SJSA1 (cell line): ENCODE data around the gene ANO10. TPM values are rescaled to one million over a fixed set of nuclear protein-coding genes. Genes with fewer than 3 reads are reported as not detected.
A peak's percentile ranks its signal among the peaks of the same experiment; 100 is the strongest.

ENCODE experiments used
- DNase-seq, 2 experiments: peaks; one replicate each; pipeline ENCODE4 v3.0.0-alpha.2; 2015 to 2020; ENCODE audit warnings: low spot score in 2 of 2, low read depth in 1 of 2
- H3K27ac ChIP-seq: fragments of 250-450 bp; sonication (Bioruptor Pico); 2 replicates; pipeline ENCODE4 v1.5.1; 2020; ENCODE audit warnings: mild to moderate bottlenecking, moderate library complexity
- H3K27me3 ChIP-seq: fragments of 250-450 bp; sonication (Bioruptor Pico); replicated peaks from 2 replicates; pipeline ENCODE4 v1.5.1; 2020; ENCODE audit warnings: mild to moderate bottlenecking, moderate library complexity
- H3K36me3 ChIP-seq: fragments of 250-450 bp; sonication (Bioruptor Pico); 2 replicates; pipeline ENCODE4 v1.5.1; 2020; ENCODE audit warnings: mild to moderate bottlenecking
- H3K4me1 ChIP-seq: fragments of 250-450 bp; sonication (Bioruptor Pico); replicated peaks from 2 replicates; pipeline ENCODE4 v1.6.1; 2021; ENCODE audit warnings: mild to moderate bottlenecking
- H3K4me3 ChIP-seq: fragments of 250-450 bp; sonication (Bioruptor Pico); 2 replicates; pipeline ENCODE4 v1.5.1; 2020; ENCODE audit warnings: mild to moderate bottlenecking
- H3K9me3 ChIP-seq: fragments of 250-450 bp; sonication (Bioruptor Pico); replicated peaks from 2 replicates; pipeline ENCODE4 v1.5.1; 2020; ENCODE audit warnings: mild to moderate bottlenecking
- total RNA-seq: library from RNA; depleted of rRNA; stranded (reverse); fragments of >200 nt; shearing (Covaris generic); gene quantifications from 2 replicates; pipeline ENCODE4 v1.2.3, GENCODE V29; 2014

The ANO10 gene
- total RNA-seq, 1 experiment from 2014 or later, result 16.3 TPM

- Histone ChIP-seq H3K9me3 (no peaks in the 10 kb centered on the region; the same call in 1 of the 2 replicates), H3K36me3 (peaks cover 50% of the 10 kb centered on the region), H3K4me1 (no peaks in the 10 kb centered on the region), H3K27ac (no peak overlapping the region), H3K27me3 (no peaks in the 10 kb centered on the region), H3K4me3 (no peak overlapping the region)
- DNase-seq, result no peak
These were observed 274.6 kb downstream of the ANO10 start for GRCh38 chr3:43346978-43347749.

- H3K9me3 ChIP-seq, result no peaks in the 10 kb centered on the region
- no peak overlapping the region for H3K27ac ChIP-seq
- H3K27me3 ChIP-seq, result no peaks in the 10 kb centered on the region
- H3K4me1 ChIP-seq, result no peaks in the 10 kb centered on the region
- H3K4me3 ChIP-seq, result no peak overlapping the region
- peaks cover 58% of the 10 kb centered on the region for H3K36me3 ChIP-seq
- DNase-seq, result no peak
These were observed 275.9 kb downstream of the ANO10 start for GRCh38 chr3:43345877-43346276.

GRCh38 chr3:43345246-43345645, 276.6 kb downstream of the ANO10 start:
- DNase-seq, result no peak
- no peaks in the 10 kb centered on the region for H3K27me3 ChIP-seq
- peaks cover 59% of the 10 kb centered on the region for H3K36me3 ChIP-seq
- no peaks in the 10 kb centered on the region for H3K9me3 ChIP-seq
- no peaks in the 10 kb centered on the region for H3K4me1 ChIP-seq
- no peak overlapping the region for H3K27ac ChIP-seq
- no peak overlapping the region for H3K4me3 ChIP-seq

GRCh38 chr3:43344520-43344919, 277.3 kb downstream of the ANO10 start:
- Histone ChIP-seq H3K36me3 (peaks cover 57% of the 10 kb centered on the region), H3K4me3 (no peak overlapping the region), H3K4me1 (no peaks in the 10 kb centered on the region), H3K27me3 (no peaks in the 10 kb centered on the region), H3K9me3 (no peaks in the 10 kb centered on the region), H3K27ac (no peak overlapping the region)
- DNase-seq, result no peak

DNA sequence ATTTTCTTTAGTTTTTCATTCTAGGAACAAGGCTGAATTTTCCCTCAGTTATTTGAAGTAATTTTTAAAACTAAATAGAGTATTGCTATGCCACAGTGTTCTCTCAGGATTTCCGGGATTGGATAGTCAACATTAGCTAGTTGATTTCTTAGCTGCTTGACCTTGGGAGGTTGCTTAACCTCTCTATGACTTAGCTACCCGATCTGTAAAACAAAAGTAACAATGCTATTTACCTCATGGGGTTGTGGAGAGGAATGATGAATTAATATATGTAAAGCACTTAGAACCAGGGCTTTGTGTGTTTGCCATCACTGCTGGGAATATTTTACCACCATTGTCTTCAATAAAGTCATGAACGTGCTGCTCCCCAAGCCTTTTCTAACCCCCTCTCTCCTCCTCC, 278.0 kb downstream of the ANO10 start:
- no peak for DNase-seq
- H3K9me3 ChIP-seq, result no peaks in the 10 kb centered on the region
- H3K36me3 ChIP-seq, result peaks cover 50% of the 10 kb centered on the region
- no peak overlapping the region for H3K4me3 ChIP-seq
- no peak overlapping the region for H3K27ac ChIP-seq
- H3K27me3 ChIP-seq, result no peaks in the 10 kb centered on the region
- H3K4me1 ChIP-seq, result no peaks in the 10 kb centered on the region

DNA sequence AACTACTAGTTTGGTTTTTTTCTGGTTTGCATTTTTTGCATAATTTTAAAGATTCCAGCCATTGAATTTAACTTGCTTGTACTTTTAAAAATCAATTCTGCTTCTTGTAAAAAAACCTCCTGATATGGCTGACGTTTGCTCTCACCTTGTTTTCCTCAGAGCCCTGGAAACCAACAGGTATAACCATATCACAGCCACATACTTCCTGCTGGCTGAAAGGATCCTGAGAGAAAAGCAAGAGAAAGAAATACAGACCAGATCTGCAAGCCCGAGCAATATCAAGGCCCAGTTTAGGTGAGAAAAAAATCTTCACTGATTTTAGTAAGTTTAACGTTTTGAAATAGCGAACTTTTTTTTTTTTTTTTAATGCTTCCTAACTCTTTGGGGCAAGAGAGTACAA, 278.6 kb downstream of the ANO10 start:
- no peak overlapping the region for H3K27ac ChIP-seq
- no peak for DNase-seq
- no peaks in the 10 kb centered on the region for H3K27me3 ChIP-seq
- peaks cover 48% of the 10 kb centered on the region for H3K36me3 ChIP-seq
- H3K4me3 ChIP-seq, result no peak overlapping the region
- H3K4me1 ChIP-seq, result no peaks in the 10 kb centered on the region
- H3K9me3 ChIP-seq, result 0 out of 2 replicates have a peak, but pooled peaks cover 2% of the 10 kb centered on the region

DNA sequence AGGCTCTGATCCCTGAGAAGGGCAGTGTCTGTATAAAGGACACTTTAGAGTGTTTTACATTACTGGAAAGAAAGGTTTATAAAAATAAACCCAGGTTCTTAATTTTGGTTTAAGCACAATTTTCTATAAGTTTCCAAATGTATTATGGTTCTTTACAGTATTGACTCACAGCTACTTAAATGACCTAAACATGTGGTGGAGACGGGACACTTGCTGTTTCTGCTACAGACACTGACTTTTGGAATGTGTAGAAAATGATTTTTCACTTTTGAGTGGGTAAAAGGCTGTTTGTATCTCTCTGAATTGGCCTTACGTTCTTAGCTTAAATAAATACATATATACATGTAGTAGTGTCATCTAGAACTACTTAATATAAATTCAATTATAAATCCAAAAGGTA, 280.0 kb downstream of the ANO10 start:
- H3K4me1 ChIP-seq, result no peaks in the 10 kb centered on the region
- H3K27ac ChIP-seq, result no peak overlapping the region
- H3K4me3 ChIP-seq, result no peak overlapping the region
- DNase-seq, result no peak
- H3K27me3 ChIP-seq, result no peaks in the 10 kb centered on the region
- H3K36me3 ChIP-seq, result peaks cover 41% of the 10 kb centered on the region
- H3K9me3 ChIP-seq, result 0 out of 2 replicates have a peak, but pooled peaks cover 4% of the 10 kb centered on the region

GRCh38 chr3:43340403-43340802, 281.4 kb downstream of the ANO10 start:
- Histone ChIP-seq H3K4me3 (no peak overlapping the region), H3K4me1 (no peaks in the 10 kb centered on the region), H3K9me3 (peaks cover 6% of the 10 kb centered on the region; the same call in 1 of the 2 replicates), H3K27me3 (no peaks in the 10 kb centered on the region), H3K27ac (no peak overlapping the region), H3K36me3 (peaks cover 48% of the 10 kb centered on the region)
- no peak for DNase-seq

DNA sequence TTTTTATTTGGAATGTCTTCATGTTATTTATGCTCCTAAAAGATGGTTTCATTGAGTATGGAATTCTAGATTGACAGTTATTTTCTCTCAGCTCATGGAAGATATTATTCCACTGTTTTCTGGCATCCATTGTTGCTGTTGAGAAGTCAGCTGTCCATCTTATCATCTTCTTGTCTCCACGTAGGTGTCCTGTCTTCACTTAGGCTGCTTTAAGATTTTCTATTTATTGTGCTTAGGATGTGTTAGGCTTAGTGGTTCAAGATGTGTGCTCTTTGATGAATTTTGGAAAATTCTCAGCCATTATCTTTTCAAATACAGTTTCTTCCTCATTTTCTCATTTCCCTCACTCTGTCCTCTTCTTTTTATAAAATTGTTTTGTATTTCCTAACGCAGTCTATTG, 283.5 kb downstream of the ANO10 start:
- Histone ChIP-seq H3K4me3 (no peak overlapping the region), H3K27me3 (no peaks in the 10 kb centered on the region), H3K27ac (no peak overlapping the region), H3K9me3 (peaks cover 6% of the 10 kb centered on the region; the same call in 1 of the 2 replicates), H3K36me3 (peaks cover 49% of the 10 kb centered on the region), H3K4me1 (no peaks in the 10 kb centered on the region)
- no peak for DNase-seq

DNA sequence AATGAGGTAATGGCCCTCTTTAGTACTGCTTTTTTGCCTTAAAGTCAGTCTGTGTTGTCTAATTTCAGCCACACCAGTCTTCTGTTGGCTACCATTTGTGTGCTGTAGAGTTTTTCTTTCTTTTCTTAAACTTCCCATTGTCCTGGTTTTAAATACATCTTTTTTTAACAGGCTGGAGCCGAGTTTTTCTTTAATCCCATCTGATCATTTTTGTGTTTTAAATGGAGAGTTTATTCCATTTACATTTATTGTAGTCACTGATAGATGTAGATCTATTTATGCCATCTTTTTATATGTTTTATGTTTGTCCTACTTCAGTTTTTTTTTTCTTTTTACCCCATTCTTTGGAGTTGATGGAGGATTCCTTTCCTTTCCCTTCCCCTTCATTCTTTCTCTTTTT, 286.0 kb downstream of the ANO10 start:
- no peak overlapping the region for H3K27ac ChIP-seq
- H3K36me3 ChIP-seq, result peaks cover 39% of the 10 kb centered on the region
- peaks cover 6% of the 10 kb centered on the region; the same call in 1 of the 2 replicates for H3K9me3 ChIP-seq
- no peaks in the 10 kb centered on the region for H3K27me3 ChIP-seq
- H3K4me3 ChIP-seq, result no peak overlapping the region
- no peak for DNase-seq
- H3K4me1 ChIP-seq, result peaks cover 7% of the 10 kb centered on the region

DNA sequence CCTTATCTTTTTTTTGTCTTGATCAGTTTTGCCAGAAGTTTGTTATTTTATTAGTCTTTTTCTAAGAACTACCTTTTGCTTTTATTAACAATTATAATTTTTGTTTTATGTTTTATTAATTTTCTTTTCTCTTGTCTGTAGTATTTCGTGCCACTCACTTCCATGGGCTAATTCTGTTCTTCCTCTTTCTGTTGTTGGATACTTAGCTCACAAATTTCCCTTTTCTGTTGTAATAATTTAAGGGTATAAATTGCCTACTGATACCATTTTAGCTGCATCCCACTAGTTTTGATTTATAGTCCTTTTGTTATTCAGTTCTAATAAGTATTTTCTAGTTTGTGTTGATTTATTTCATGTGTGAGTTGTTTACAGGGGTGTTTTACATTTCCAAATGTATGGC, 286.8 kb downstream of the ANO10 start:
- Histone ChIP-seq H3K36me3 (peaks cover 34% of the 10 kb centered on the region), H3K9me3 (peaks cover 6% of the 10 kb centered on the region; the same call in 1 of the 2 replicates), H3K4me1 (peaks cover 13% of the 10 kb centered on the region), H3K4me3 (no peak overlapping the region), H3K27me3 (no peaks in the 10 kb centered on the region), H3K27ac (no peak overlapping the region)
- DNase-seq, result no peak

GRCh38 chr3:43331381-43331780, 290.4 kb downstream of the ANO10 start:
- H3K27ac ChIP-seq, result no peak overlapping the region
- H3K36me3 ChIP-seq, result peaks cover 20% of the 10 kb centered on the region
- H3K27me3 ChIP-seq, result no peaks in the 10 kb centered on the region
- H3K9me3 ChIP-seq, result peaks cover 3% of the 10 kb centered on the region; the same call in 1 of the 2 replicates
- H3K4me3 ChIP-seq, result no peak overlapping the region
- no peak for DNase-seq
- H3K4me1 ChIP-seq, result peaks cover 13% of the 10 kb centered on the region

GRCh38 chr3:43330981-43331380, 290.8 kb downstream of the ANO10 start:
- DNase-seq, result peak in 1 of 2 experiments; percentile 27
- Histone ChIP-seq H3K27ac (no peak overlapping the region), H3K4me1 (peaks cover 13% of the 10 kb centered on the region), H3K27me3 (no peaks in the 10 kb centered on the region), H3K9me3 (no peaks in the 10 kb centered on the region), H3K36me3 (peaks cover 18% of the 10 kb centered on the region), H3K4me3 (no peak overlapping the region)

- Histone ChIP-seq H3K4me3 (no peak overlapping the region), H3K27me3 (no peaks in the 10 kb centered on the region), H3K36me3 (peaks cover 6% of the 10 kb centered on the region; the same call in 1 of the 2 replicates), H3K27ac (no peak overlapping the region), H3K4me1 (peaks cover 13% of the 10 kb centered on the region), H3K9me3 (no peaks in the 10 kb centered on the region)
- DNase-seq, result no peak
These were observed 293.2 kb downstream of the ANO10 start for GRCh38 chr3:43328653-43329052.
